GM19467 (cell line): ENCODE data around the gene CD3D.
"Not testable (repeated sequence)": the region's sequence is repeated elsewhere in the genome, so short reads cannot be mapped to it uniquely, and the experiment has no call there.

Source experiments
- ATAC-seq: cut with Tn5 transposase; IDR thresholded peaks from one replicate; pipeline ENCODE4 v1.9.1; 2021; ENCODE audit warnings: mild to moderate bottlenecking, moderate library complexity; ENCODE audit not compliant: unreplicated experiment

The CD3D gene

GRCh38 chr11:118339281-118339961 is 3.1 kb downstream of the CD3D start:
- ATAC-seq, result no peak

- no peak for ATAC-seq
These were observed 3.9 kb downstream of the CD3D start for GRCh38 chr11:118338637-118339061.

- no peak for ATAC-seq
These were observed 7.8 kb downstream of the CD3D start for GRCh38 chr11:118334745-118335144.

- no peak for ATAC-seq
These were observed 13.8 kb downstream of the CD3D start for GRCh38 chr11:118328745-118329144.

GRCh38 chr11:118325283-118325682 is 17.2 kb downstream of the CD3D start:
- no peak for ATAC-seq

GRCh38 chr11:118322721-118323120 is 19.8 kb downstream of the CD3D start:
- ATAC-seq, result no peak

GRCh38 chr11:118321386-118322082 is 21.0 kb downstream of the CD3D start:
- no peak for ATAC-seq

- no peak for ATAC-seq
These were observed 22.0 kb downstream of the CD3D start for GRCh38 chr11:118320515-118320914.

- no peak for ATAC-seq
These were observed 23.2 kb downstream of the CD3D start for GRCh38 chr11:118319337-118319707.

GRCh38 chr11:118318581-118319336 is 23.7 kb downstream of the CD3D start:
- ATAC-seq, result no peak

GRCh38 chr11:118318124-118318523 is 24.4 kb downstream of the CD3D start:
- no peak for ATAC-seq

- no peak for ATAC-seq
These were observed 27.5 kb downstream of the CD3D start for GRCh38 chr11:118314988-118315411.

GRCh38 chr11:118313242-118313641 is 29.3 kb downstream of the CD3D start:
- ATAC-seq, result no peak

GRCh38 chr11:118312328-118312727 is 30.2 kb downstream of the CD3D start:
- no peak for ATAC-seq

- no peak for ATAC-seq
These were observed 31.0 kb downstream of the CD3D start for GRCh38 chr11:118311518-118311917.

- no peak for ATAC-seq
These were observed 31.6 kb downstream of the CD3D start for GRCh38 chr11:118310781-118311485.

GRCh38 chr11:118310271-118310670 is 32.2 kb downstream of the CD3D start:
- ATAC-seq, result no peak

- not testable (repeated sequence) for ATAC-seq
These were observed 33.4 kb downstream of the CD3D start for GRCh38 chr11:118308995-118309528.

GRCh38 chr11:118306556-118306955 is 35.9 kb downstream of the CD3D start:
- no peak for ATAC-seq

GRCh38 chr11:118305726-118306125 is 36.8 kb downstream of the CD3D start:
- no peak for ATAC-seq
